K562 (cell line): ENCODE results near the gene TUBG2.

ENCODE experiments used
- CTCF ChIP-seq, 3 experiments: IDR thresholded peaks in 2 of 3; conservative IDR thresholded peaks in 1 of 3; 2 replicates each; pipeline ENCODE4 v1.5.1; 2011 to 2012; ENCODE audit warnings: low read length in 3 of 3, mild to moderate bottlenecking in 3 of 3, control low read depth in 2 of 3, improper control_type of control experiment in 1 of 3, inconsistent platforms in 1 of 3, low read depth in 1 of 3, mixed read lengths in 1 of 3, moderate library complexity in 1 of 3; ENCODE audit not compliant: insufficient read depth in 2 of 3
- HDAC2 ChIP-seq: fragments of 450-650 bp; IDR thresholded peaks from 2 replicates; pipeline ENCODE4 v1.6.1; 2016; ENCODE audit warnings: mild to moderate bottlenecking
- NFE2 ChIP-seq: IDR thresholded peaks from 2 replicates; pipeline ENCODE4 v1.6.1; 2014; ENCODE audit warnings: antibody characterized with exemption, low read depth
- PREB ChIP-seq: sonication (generic); formaldehyde crosslinking; IDR thresholded peaks from 2 replicates; pipeline ENCODE4 v1.8.1; 2023; ENCODE audit warnings: mild to moderate bottlenecking, missing genetic modification reagents
- RFX5 ChIP-seq: IDR thresholded peaks from 2 replicates; pipeline ENCODE4 v1.6.1; 2011; ENCODE audit warnings: low read depth, mild to moderate bottlenecking, improper control_type of control experiment, low read length
- SMARCC2 ChIP-seq: fragments of 450-650 bp; IDR thresholded peaks from 2 replicates; pipeline ENCODE4 v1.6.1; 2017; ENCODE audit warnings: antibody characterized with exemption, moderate library complexity, mild to moderate bottlenecking, low read depth
- TAL1 ChIP-seq: fragments of 450-650 bp; IDR thresholded peaks from 2 replicates; pipeline ENCODE4 v1.6.1; 2016; ENCODE audit warnings: mild to moderate bottlenecking

- TF ChIP-seq SMARCC2, result no peak
- no peak for TF ChIP-seq HDAC2
- no peak for TF ChIP-seq TAL1
- TF ChIP-seq NFE2, result no peak
- TF ChIP-seq RFX5, result no peak
- TF ChIP-seq CTCF (IDR thresholded peaks at IDR 0.05 in 2 of 3, conservative IDR thresholded peaks at IDR 0.05 in 1 of 3; ENCODE audit: insufficient read depth in 2 of 3, low read depth in 1 of 3, low read length in 3 of 3), result no peak
- TF ChIP-seq PREB (CRISPR knock-in tag), result no peak
Observed at GRCh38 chr17:42704837-42705494, 45.9 kb downstream of the TUBG2 start.
